GM19238 (cell line): Measurements from ENCODE around the gene EP400.
"Not testable (repeated sequence)": the region's sequence is repeated elsewhere in the genome, so short reads cannot be mapped to it uniquely, and the experiment has no call there.

Source experiments
- DNase-seq: peaks from one replicate; pipeline ENCODE4 v3.0.0; 2011; ENCODE audit warnings: low spot score; ENCODE audit not compliant: insufficient read length

Gene EP400

GRCh38 chr12:132043770-132044467 is 94.2 kb downstream of the EP400 start:
- DNase-seq: no peak

- DNase-seq: no peak
Measured at GRCh38 chr12:132044661-132045412, 95.1 kb downstream of the EP400 start.

GRCh38 chr12:132045751-132046150 is 96.0 kb downstream of the EP400 start:
- DNase-seq: no peak

GRCh38 chr12:132046561-132046960 is 96.8 kb downstream of the EP400 start:
- no peak for DNase-seq

GRCh38 chr12:132047630-132048029 is 97.9 kb downstream of the EP400 start:
- not testable (repeated sequence) for DNase-seq

- no peak for DNase-seq
Measured at GRCh38 chr12:132049442-132049841, 99.7 kb downstream of the EP400 start.

GRCh38 chr12:132049876-132050275 is 100.1 kb downstream of the EP400 start:
- DNase-seq: no peak

GRCh38 chr12:132051718-132052117 is 102.0 kb downstream of the EP400 start:
- not testable (repeated sequence) for DNase-seq

- DNase-seq: no peak
Measured at GRCh38 chr12:132052196-132052932, 102.6 kb downstream of the EP400 start.

- DNase-seq: no peak
Measured at GRCh38 chr12:132053338-132054330, 103.9 kb downstream of the EP400 start.

- DNase-seq: no peak
Measured at GRCh38 chr12:132054983-132055382, 105.2 kb downstream of the EP400 start.

GRCh38 chr12:132055535-132056096 is 105.9 kb downstream of the EP400 start:
- no peak for DNase-seq

- DNase-seq: no peak
Measured at GRCh38 chr12:132056320-132056719, 106.6 kb downstream of the EP400 start.

- no peak for DNase-seq
Measured at GRCh38 chr12:132056951-132057350, 107.2 kb downstream of the EP400 start.

GRCh38 chr12:132057691-132058090 is 107.9 kb downstream of the EP400 start:
- DNase-seq: no peak

- no peak for DNase-seq
Measured at GRCh38 chr12:132061197-132061596, 111.5 kb downstream of the EP400 start.

GRCh38 chr12:132061641-132062430 is 112.1 kb downstream of the EP400 start:
- DNase-seq: no peak

- no peak for DNase-seq
Measured at GRCh38 chr12:132062481-132062880, 112.7 kb downstream of the EP400 start.

- no peak for DNase-seq
Measured at GRCh38 chr12:132063491-132063890, 113.7 kb downstream of the EP400 start.

- DNase-seq: no peak
Measured at GRCh38 chr12:132064631-132065030, 114.9 kb downstream of the EP400 start.
